Bronchial epithelial cell (primary cell): ENCODE data around the gene NEK5. TPM values are rescaled to one million over a fixed set of nuclear protein-coding genes. Genes with fewer than 3 reads are reported as not detected.

Experiments used
- DNase-seq: peaks from one replicate; pipeline ENCODE4 v3.0.0-alpha.2; 2010; ENCODE audit warnings: low read depth
- FAIRE-seq: peaks from 2 replicates; lab custom pipeline; 2011; peaks lifted over from hg19 to GRCh38; lab: Jason Lieb, UNC
- H3K27me3 ChIP-seq: 2 replicates; pipeline ENCODE4 v1.5.1; 2011; ENCODE audit warnings: low read length; ENCODE audit not compliant: control insufficient read depth, insufficient read depth
- H3K36me3 ChIP-seq: 2 replicates; pipeline ENCODE4 v1.5.1; 2011; ENCODE audit warnings: low read length; ENCODE audit not compliant: control insufficient read depth, insufficient read depth
- H3K4me3 ChIP-seq: 2 replicates; pipeline ENCODE4 v1.5.1; 2011; ENCODE audit warnings: mild to moderate bottlenecking, low read depth, low read length, control low read depth
- CTCF ChIP-seq: IDR thresholded peaks from 2 replicates; pipeline ENCODE4 v1.5.1; 2011; ENCODE audit warnings: mild to moderate bottlenecking, moderate library complexity, low read length, control low read depth, inconsistent platforms; ENCODE audit not compliant: insufficient read depth, severe bottlenecking
- total RNA-seq: library from RNA; depleted of rRNA; stranded (reverse); fragments of >200 nt; gene quantifications from 2 replicates; pipeline ENCODE4 v1.2.1, GENCODE V29; 2014

NEK5 gene
- total RNA-seq, 1 donor from 2014 or later, result 0.26 TPM

- FAIRE-seq (no peak), DNase-seq (peak; percentile 85)
- Histone ChIP-seq H3K4me3 (no peak within 1 kb of the TSS), H3K27me3 (no peaks in the 10 kb centered on the region), H3K36me3 (peaks cover 4% of the 10 kb centered on the region)
- TF ChIP-seq CTCF, result no peak
Measured at GRCh38 chr13:52024481-52024880, 104.4 kb downstream of the NEK5 start, which contains the start of gene UTP14C. Gene UTP14C (plus strand): TSS chr13:52024691. CDS start chr13:52028805, 4,114 bp downstream.

GRCh38 chr13:52022356-52022755, 106.5 kb downstream of the NEK5 start:
- Histone ChIP-seq H3K27me3 (no peaks in the 10 kb centered on the region), H3K36me3 (peaks cover 2% of the 10 kb centered on the region), H3K4me3 (no peak overlapping the region)
- no peak for DNase-seq
- TF ChIP-seq CTCF, result no peak
- FAIRE-seq, result no peak

- Histone ChIP-seq H3K4me3 (no peak overlapping the region), H3K27me3 (no peaks in the 10 kb centered on the region), H3K36me3 (peaks cover 2% of the 10 kb centered on the region)
- DNase-seq, result no peak
- TF ChIP-seq CTCF, result no peak
- FAIRE-seq, result no peak
Measured at GRCh38 chr13:52020191-52020590, 108.7 kb downstream of the NEK5 start.

GRCh38 chr13:52016296-52016695, 112.6 kb downstream of the NEK5 start:
- Histone ChIP-seq H3K4me3 (no peak overlapping the region), H3K27me3 (no peaks in the 10 kb centered on the region), H3K36me3 (no peaks in the 10 kb centered on the region)
- TF ChIP-seq CTCF, result no peak
- FAIRE-seq, result no peak
- no peak for DNase-seq

- FAIRE-seq, result no peak
- no peak for DNase-seq
- Histone ChIP-seq H3K27me3 (no peaks in the 10 kb centered on the region), H3K4me3 (peak overlapping the region; percentile 97), H3K36me3 (no peaks in the 10 kb centered on the region)
- TF ChIP-seq CTCF, result no peak
Measured at GRCh38 chr13:52012512-52012836, 116.4 kb downstream of the NEK5 start.
